Osteoblast (primary cell): Measurements from ENCODE around the gene HOXB7. TPM values are rescaled to one million over a fixed set of nuclear protein-coding genes. Genes with fewer than 3 reads are reported as not detected.

Experiments used
- DNase-seq: peaks from one replicate; pipeline ENCODE4 v3.0.0; 2011; ENCODE audit warnings: low spot score, mixed read lengths; ENCODE audit not compliant: insufficient read length; ENCODE audit errors: missing footprints
- H2AFZ ChIP-seq: 2 replicates; pipeline ENCODE4 v1.6.0; 2011; ENCODE audit warnings: mild to moderate bottlenecking, low read length
- H3K27ac ChIP-seq: 2 replicates; pipeline ENCODE4 v1.5.1; 2011; ENCODE audit warnings: mild to moderate bottlenecking, low read depth, low read length, moderate library complexity
- H3K27me3 ChIP-seq: 2 replicates; pipeline ENCODE4 v1.6.0; 2012; ENCODE audit warnings: mild to moderate bottlenecking, control low read depth, inconsistent platforms, low read length, moderate library complexity; ENCODE audit not compliant: insufficient read depth
- H3K36me3 ChIP-seq: 2 replicates; pipeline ENCODE4 v1.5.1; 2011; ENCODE audit warnings: mild to moderate bottlenecking, low read length, control low read depth, moderate library complexity; ENCODE audit not compliant: insufficient read depth
- H3K4me1 ChIP-seq: 2 replicates; pipeline ENCODE4 v1.5.1; 2011; ENCODE audit warnings: mild to moderate bottlenecking, low read length, control low read depth, moderate library complexity; ENCODE audit not compliant: insufficient read depth
- H3K4me2 ChIP-seq: 2 replicates; pipeline ENCODE4 v1.6.0; 2011; ENCODE audit warnings: mild to moderate bottlenecking, low read length; ENCODE audit not compliant: insufficient read depth
- H3K4me3 ChIP-seq: fragments of 200-600 bp; sonication (generic); 3 replicates; pipeline ENCODE4 v1.5.1; 2012; ENCODE audit warnings: mild to moderate bottlenecking, low read length, inconsistent platforms; ENCODE audit not compliant: insufficient read depth
- H3K79me2 ChIP-seq: 2 replicates; pipeline ENCODE4 v1.6.0; 2012; ENCODE audit warnings: mild to moderate bottlenecking, low read length, control low read depth, inconsistent platforms; ENCODE audit not compliant: insufficient read depth
- H3K9me3 ChIP-seq: 2 replicates; pipeline ENCODE4 v1.5.1; 2011; ENCODE audit warnings: low read depth, low read length, control low read depth
- H4K20me1 ChIP-seq: 2 replicates; pipeline ENCODE4 v1.6.0; 2012; ENCODE audit warnings: mild to moderate bottlenecking, low read length, control low read depth; ENCODE audit not compliant: insufficient read depth
- CTCF ChIP-seq: IDR thresholded peaks from 2 replicates; pipeline ENCODE4 v1.5.1; 2011; ENCODE audit warnings: mild to moderate bottlenecking, low read depth, low read length, moderate library complexity; ENCODE audit errors: extremely low read depth
- total RNA-seq: library from RNA; depleted of rRNA; stranded (reverse); fragments of >200 nt; gene quantifications from 2 replicates; pipeline ENCODE4 v1.2.3, GENCODE V29; 2012

The HOXB7 gene
- total RNA-seq, 1 donor = 0.36 TPM

GRCh38 chr17:48576479-48577309, 34.1 kb downstream of the HOXB7 start:
- no peaks in the 10 kb centered on the region for H3K4me1 ChIP-seq
- no peak overlapping the region for H2AFZ ChIP-seq
- no peak for DNase-seq

GRCh38 chr17:48575673-48576478, 34.9 kb downstream of the HOXB7 start:
- no peak for TF ChIP-seq CTCF
- no peaks in the 10 kb centered on the region for H3K4me1 ChIP-seq
- no peaks in the 10 kb centered on the region for H3K9me3 ChIP-seq
- H2AFZ ChIP-seq = no peak overlapping the region
- no peaks in the 10 kb centered on the region for H4K20me1 ChIP-seq
- H3K79me2 ChIP-seq = no peaks in the 10 kb centered on the region
- no peak for DNase-seq
- no peak overlapping the region for H3K27ac ChIP-seq
- peaks cover 97% of the 10 kb centered on the region for H3K27me3 ChIP-seq
- H3K36me3 ChIP-seq = no peaks in the 10 kb centered on the region
- H3K4me3 ChIP-seq = no peak overlapping the region
- H3K4me2 ChIP-seq = no peak overlapping the region

More at GRCh38 chr17:48576479-48577309, 34.1 kb downstream of the HOXB7 start:
- Histone ChIP-seq H3K4me2 (peak overlapping the region; percentile 67), H4K20me1 (no peaks in the 10 kb centered on the region), H3K27me3 (peaks cover 97% of the 10 kb centered on the region), H3K36me3 (no peaks in the 10 kb centered on the region), H3K79me2 (no peaks in the 10 kb centered on the region), H3K4me3 (peak overlapping the region; percentile 54), H3K9me3 (no peaks in the 10 kb centered on the region), H3K27ac (no peak overlapping the region)
- TF ChIP-seq CTCF = no peak

- DNase-seq = no peak
- Histone ChIP-seq H3K4me2 (no peak overlapping the region), H4K20me1 (no peaks in the 10 kb centered on the region), H3K27ac (no peak overlapping the region), H2AFZ (no peak overlapping the region), H3K9me3 (no peaks in the 10 kb centered on the region), H3K4me1 (no peaks in the 10 kb centered on the region), H3K36me3 (no peaks in the 10 kb centered on the region), H3K79me2 (no peaks in the 10 kb centered on the region), H3K27me3 (peaks cover 97% of the 10 kb centered on the region), H3K4me3 (no peak overlapping the region)
- TF ChIP-seq CTCF = no peak
Measured at GRCh38 chr17:48575066-48575582, 35.7 kb downstream of the HOXB7 start.
